Loucy (cell line): ENCODE results near the gene STRADA.

Experiments used
- H2AFZ ChIP-seq: fragments of 200-600 bp; sonication (generic); 2 replicates; pipeline ENCODE4 v1.6.0; 2016; ENCODE audit warnings: antibody characterized with exemption, mild to moderate bottlenecking, low read length, moderate library complexity
- H3F3A ChIP-seq: fragments of 200-600 bp; 2 replicates; pipeline ENCODE4 v1.6.0; 2016; ENCODE audit warnings: antibody characterized with exemption, low read depth, mild to moderate bottlenecking
- H3K27me3 ChIP-seq: fragments of 200-600 bp; sonication (generic); 2 replicates; pipeline ENCODE4 v1.6.1; 2014; ENCODE audit warnings: low read length, mild to moderate bottlenecking; ENCODE audit not compliant: insufficient read depth, poor library complexity, severe bottlenecking
- H3K36me3 ChIP-seq: fragments of 200-600 bp; sonication (generic); 2 replicates; pipeline ENCODE4 v1.6.1; 2016; ENCODE audit warnings: low read length; ENCODE audit not compliant: insufficient read depth
- H3K4me1 ChIP-seq: fragments of 200-600 bp; sonication (generic); 2 replicates; pipeline ENCODE4 v1.5.1; 2014; ENCODE audit warnings: low read length, mild to moderate bottlenecking; ENCODE audit not compliant: insufficient read depth, poor library complexity, severe bottlenecking
- H3K4me2 ChIP-seq: fragments of 200-600 bp; sonication (generic); 2 replicates; pipeline ENCODE4 v1.6.0; 2014; ENCODE audit warnings: antibody characterized with exemption, low read length, low read depth, mild to moderate bottlenecking; ENCODE audit not compliant: poor library complexity, severe bottlenecking
- H3K4me3 ChIP-seq: fragments of 200-600 bp; sonication (generic); 2 replicates; pipeline ENCODE4 v1.5.1; 2014; ENCODE audit warnings: low read length, mild to moderate bottlenecking, mixed read lengths; ENCODE audit not compliant: poor library complexity, severe bottlenecking
- H3K79me2 ChIP-seq: fragments of 200-600 bp; sonication (generic); 2 replicates; pipeline ENCODE4 v1.6.1; 2014; ENCODE audit warnings: low read length; ENCODE audit not compliant: insufficient read depth
- H3K9ac ChIP-seq: fragments of 200-600 bp; sonication (generic); 2 replicates; pipeline ENCODE4 v1.6.0; 2014; ENCODE audit warnings: mild to moderate bottlenecking, low read depth, low read length, moderate library complexity; ENCODE audit not compliant: poor library complexity, severe bottlenecking
- H3K9me2 ChIP-seq: fragments of 200-600 bp; sonication (generic); replicated peaks from 2 replicates; pipeline ENCODE4 v1.6.1; 2016; ENCODE audit warnings: low read depth, low read length, mixed read lengths
- H3K9me3 ChIP-seq: fragments of 200-600 bp; sonication (generic); 2 replicates; pipeline ENCODE4 v1.6.1; 2014; ENCODE audit warnings: mild to moderate bottlenecking, antibody characterized with exemption, low read length, low read depth; ENCODE audit not compliant: insufficient read depth
- H4K20me1 ChIP-seq: fragments of 200-600 bp; sonication (generic); 2 replicates; pipeline ENCODE4 v1.6.0; 2014; ENCODE audit warnings: antibody characterized with exemption, low read length, mild to moderate bottlenecking; ENCODE audit not compliant: insufficient read depth, poor library complexity, severe bottlenecking
- CTCF ChIP-seq: fragments of 200-600 bp; sonication (generic); conservative IDR thresholded peaks from 2 replicates; pipeline ENCODE4 v1.5.1; 2014; ENCODE audit warnings: mild to moderate bottlenecking, antibody characterized with exemption, low read length
- EZH2phosphoT487 ChIP-seq: fragments of 200-600 bp; IDR thresholded peaks from 2 replicates; pipeline ENCODE4 v1.6.1; 2018; ENCODE audit warnings: antibody characterized with exemption, mild to moderate bottlenecking, moderate library complexity, borderline replicate concordance

STRADA gene

GRCh38 chr17:63751806-63752205, 10.2 kb upstream of the STRADA start:
- Histone ChIP-seq H3K36me3 (peaks cover 75% of the 10 kb centered on the region), H3K27me3 (no peaks in the 10 kb centered on the region), H3K4me1 (no peaks in the 10 kb centered on the region), H3K79me2 (no peaks in the 10 kb centered on the region), H3K4me2 (no peak overlapping the region), H3K4me3 (no peak overlapping the region), H3K9ac (no peak overlapping the region), H4K20me1 (no peaks in the 10 kb centered on the region), H3K9me3 (no peaks in the 10 kb centered on the region), H2AFZ (no peak overlapping the region), H3K9me2 (no peaks in the 10 kb centered on the region), H3F3A (no peaks in the 10 kb centered on the region)
- no peak for TF ChIP-seq EZH2phosphoT487
- no peak for TF ChIP-seq CTCF

GRCh38 chr17:63741143-63741407, 524 bp downstream of the STRADA start:
- Histone ChIP-seq H3K36me3 (peaks cover 7% of the 10 kb centered on the region; the same call in 1 of the 2 replicates), H3K9ac (peak overlapping the region; percentile 99), H3K79me2 (peaks cover 19% of the 10 kb centered on the region), H3K9me2 (no peaks in the 10 kb centered on the region), H3K9me3 (no peaks in the 10 kb centered on the region), H2AFZ (peak overlapping the region; percentile 90), H3K4me2 (peak overlapping the region; percentile 91), H3F3A (peaks cover 10% of the 10 kb centered on the region), H3K4me1 (peaks cover 16% of the 10 kb centered on the region), H4K20me1 (no peaks in the 10 kb centered on the region), H3K4me3 (peak overlapping the region; percentile 97), H3K27me3 (no peaks in the 10 kb centered on the region)
- TF ChIP-seq CTCF: no peak
- no peak for TF ChIP-seq EZH2phosphoT487

DNA sequence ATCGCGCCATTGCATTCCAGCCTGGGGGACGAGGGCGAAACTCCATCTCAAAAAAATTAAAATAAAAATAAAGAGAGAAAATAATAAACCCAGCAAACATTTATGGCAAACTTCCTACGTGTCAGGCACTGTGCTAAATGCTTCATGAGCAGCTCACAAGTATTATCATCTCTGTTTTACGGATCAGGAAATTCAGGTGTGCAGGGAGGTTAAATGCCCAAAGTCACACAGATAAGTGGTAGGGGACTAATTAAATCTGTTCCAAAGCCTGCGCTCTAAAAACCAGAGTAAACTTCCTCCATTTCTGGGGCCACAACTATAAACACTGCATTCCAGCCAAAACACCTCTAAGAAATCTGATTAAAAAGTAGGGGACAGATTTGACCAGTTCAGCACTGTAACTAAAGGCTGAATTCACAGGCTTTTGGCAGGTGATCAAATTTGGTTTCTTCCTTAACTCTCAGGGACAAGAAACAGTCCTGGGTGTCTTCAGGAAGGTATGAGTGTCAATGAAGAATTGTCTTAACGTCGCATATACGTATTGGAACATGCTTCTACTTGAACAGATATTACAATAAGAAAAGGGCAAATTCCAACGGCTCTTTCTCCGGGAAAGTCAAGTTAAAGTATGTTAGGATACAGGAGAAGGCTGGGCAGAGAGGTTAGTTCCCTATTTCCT, 996 bp downstream of the STRADA start:
- no peaks in the 10 kb centered on the region for H3K9me2 ChIP-seq
- peaks cover 19% of the 10 kb centered on the region for H3K79me2 ChIP-seq
- H3K9ac ChIP-seq: peak overlapping the region; percentile 99
- H3K4me3 ChIP-seq: peak overlapping the region; percentile 97
- H3K27me3 ChIP-seq: no peaks in the 10 kb centered on the region
- H2AFZ ChIP-seq: peak overlapping the region; percentile 90
- H3K4me1 ChIP-seq: peaks cover 16% of the 10 kb centered on the region
- peaks cover 2% of the 10 kb centered on the region; the same call in 1 of the 2 replicates for H3K36me3 ChIP-seq
- peaks cover 8% of the 10 kb centered on the region for H3F3A ChIP-seq
- H3K4me2 ChIP-seq: peak overlapping the region; percentile 91
- no peaks in the 10 kb centered on the region for H4K20me1 ChIP-seq
- TF ChIP-seq CTCF (no peak), EZH2phosphoT487 (no peak)
- H3K9me3 ChIP-seq: no peaks in the 10 kb centered on the region
